Smooth muscle cell (in vitro differentiated cells): ENCODE results near the gene MBOAT1. TPM values are rescaled to one million over a fixed set of nuclear protein-coding genes. Genes with fewer than 3 reads are reported as not detected.

Experiments
- DNase-seq: peaks from one replicate; lab custom pipeline; 2025; ENCODE audit not compliant: unreplicated experiment; lab: John Stamatoyannopoulos, UW
- H2AFZ ChIP-seq: fragments of 200-600 bp; sonication (generic); 2 replicates; pipeline ENCODE4 v1.6.0; 2016; ENCODE audit warnings: antibody characterized with exemption, low read depth, mild to moderate bottlenecking
- H3F3A ChIP-seq: fragments of 200-600 bp; sonication (generic); 2 replicates; pipeline ENCODE4 v1.6.0; 2017; ENCODE audit warnings: antibody characterized with exemption, low read depth
- H3K27ac ChIP-seq: fragments of 200-600 bp; sonication (generic); 2 replicates; pipeline ENCODE4 v1.5.1; 2016; ENCODE audit warnings: low read depth, mild to moderate bottlenecking
- H3K27me3 ChIP-seq: fragments of 200-600 bp; sonication (generic); 2 replicates; pipeline ENCODE4 v1.6.1; 2016; ENCODE audit warnings: low read depth, mild to moderate bottlenecking
- H3K36me3 ChIP-seq: fragments of 200-600 bp; sonication (generic); 2 replicates; pipeline ENCODE4 v1.5.1; 2016; ENCODE audit warnings: low read depth
- H3K4me1 ChIP-seq: fragments of 200-600 bp; sonication (generic); 2 replicates; pipeline ENCODE4 v1.5.1; 2016; ENCODE audit warnings: low read depth
- H3K4me2 ChIP-seq: fragments of 200-600 bp; sonication (generic); 2 replicates; pipeline ENCODE4 v1.6.0; 2016; ENCODE audit warnings: mild to moderate bottlenecking
- H3K4me3 ChIP-seq: fragments of 200-600 bp; sonication (generic); 2 replicates; pipeline ENCODE4 v1.5.1; 2016; ENCODE audit warnings: mild to moderate bottlenecking
- H3K79me2 ChIP-seq: fragments of 200-600 bp; sonication (generic); 2 replicates; pipeline ENCODE4 v1.6.0; 2016; ENCODE audit warnings: low read depth, mild to moderate bottlenecking
- H3K9ac ChIP-seq: fragments of 200-600 bp; sonication (generic); 2 replicates; pipeline ENCODE4 v1.6.0; 2016; ENCODE audit warnings: low read depth
- H3K9me3 ChIP-seq: fragments of 200-600 bp; sonication (generic); replicated peaks from 2 replicates; pipeline ENCODE4 v1.5.1; 2016; ENCODE audit warnings: low read depth
- H4K20me1 ChIP-seq: fragments of 200-600 bp; sonication (generic); 2 replicates; pipeline ENCODE4 v1.6.0; 2016; ENCODE audit warnings: low read depth
- CTCF ChIP-seq: fragments of 200-600 bp; sonication (generic); IDR thresholded peaks from 2 replicates; pipeline ENCODE4 v1.5.1; 2017; ENCODE audit warnings: borderline replicate concordance, mild to moderate bottlenecking, antibody characterized with exemption; ENCODE audit not compliant: insufficient read depth, poor library complexity, severe bottlenecking
- WGBS: methylation state at CpG from one replicate; pipeline ENCODE4 v1.1.7; 2016; ENCODE audit warnings: low lambda C conversion rate; 5-methylcytosine and 5-hydroxymethylcytosine counted together
- polyA plus RNA-seq: library from polyadenylated mRNA; unstranded; fragments of >200 nt; fragmentation: Nextera tagmentation; extraction: Ambion mirVana; gene quantifications from 2 replicates; pipeline ENCODE4 v1.2.1, GENCODE V29; 2016
- total RNA-seq: library from RNA; depleted of rRNA; stranded (reverse); fragments of >200 nt; gene quantifications from 2 replicates; pipeline ENCODE4 v1.2.3, GENCODE V29; 2014

The MBOAT1 gene
- total and polyA plus RNA-seq, 2 experiments from 2014 or later: 0.73 to 2.5 TPM

- no peak overlapping the region for H3K27ac ChIP-seq
- no peaks in the 10 kb centered on the region for H3K27me3 ChIP-seq
- no peak for TF ChIP-seq CTCF
- DNase-seq: no peak
- H3K4me3 ChIP-seq: no peak overlapping the region
- H3K9ac ChIP-seq: no peak overlapping the region
- WGBS: 96% methylated on average over 5 of the region's 5 CpGs
- H3K9me3 ChIP-seq: no peaks in the 10 kb centered on the region
- no peaks in the 10 kb centered on the region for H4K20me1 ChIP-seq
- H3K4me1 ChIP-seq: no peaks in the 10 kb centered on the region
- H2AFZ ChIP-seq: no peak overlapping the region
- no peaks in the 10 kb centered on the region for H3K79me2 ChIP-seq
- no peak overlapping the region for H3K4me2 ChIP-seq
- no peaks in the 10 kb centered on the region for H3K36me3 ChIP-seq
- H3F3A ChIP-seq: no peaks in the 10 kb centered on the region
These were observed 113.1 kb downstream of the MBOAT1 start for GRCh38 chr6:20099156-20099555.

- peaks cover 5% of the 10 kb centered on the region for H3K4me1 ChIP-seq
- no peak overlapping the region for H3K27ac ChIP-seq
- H3K4me2 ChIP-seq: no peak overlapping the region
- H3K79me2 ChIP-seq: no peaks in the 10 kb centered on the region
- no peak for TF ChIP-seq CTCF
- no peaks in the 10 kb centered on the region for H3K36me3 ChIP-seq
- no peaks in the 10 kb centered on the region for H4K20me1 ChIP-seq
- H3K9ac ChIP-seq: no peak overlapping the region
- H3K27me3 ChIP-seq: no peaks in the 10 kb centered on the region
- H2AFZ ChIP-seq: no peak overlapping the region
- DNase-seq: no peak
- no peaks in the 10 kb centered on the region for H3F3A ChIP-seq
- H3K4me3 ChIP-seq: no peak overlapping the region
- H3K9me3 ChIP-seq: no peaks in the 10 kb centered on the region
- WGBS: 91% methylated on average over 6 of the region's 6 CpGs
These were observed 113.9 kb downstream of the MBOAT1 start for GRCh38 chr6:20098267-20098876.

GRCh38 chr6:20096536-20096935 lies 115.7 kb downstream of the MBOAT1 start:
- Histone ChIP-seq H3K4me3 (no peak overlapping the region), H3K36me3 (no peaks in the 10 kb centered on the region), H3K9me3 (no peaks in the 10 kb centered on the region), H2AFZ (no peak overlapping the region), H3F3A (no peaks in the 10 kb centered on the region), H3K79me2 (no peaks in the 10 kb centered on the region), H3K4me1 (peaks cover 8% of the 10 kb centered on the region), H3K27me3 (no peaks in the 10 kb centered on the region), H3K9ac (no peak overlapping the region), H3K4me2 (no peak overlapping the region), H3K27ac (no peak overlapping the region), H4K20me1 (no peaks in the 10 kb centered on the region)
- no peak for DNase-seq
- 98% methylated on average over 6 of the region's 6 CpGs for WGBS
- TF ChIP-seq CTCF: no peak

GRCh38 chr6:20095436-20095835 lies 116.8 kb downstream of the MBOAT1 start:
- peaks cover 8% of the 10 kb centered on the region for H3K4me1 ChIP-seq
- no peaks in the 10 kb centered on the region for H3F3A ChIP-seq
- H3K27ac ChIP-seq: no peak overlapping the region
- H3K4me2 ChIP-seq: no peak overlapping the region
- no peaks in the 10 kb centered on the region for H4K20me1 ChIP-seq
- DNase-seq: no peak
- no peaks in the 10 kb centered on the region for H3K27me3 ChIP-seq
- no peak overlapping the region for H3K4me3 ChIP-seq
- WGBS: 93% methylated on average over 6 of the region's 6 CpGs
- H3K79me2 ChIP-seq: no peaks in the 10 kb centered on the region
- TF ChIP-seq CTCF: no peak
- H3K9me3 ChIP-seq: no peaks in the 10 kb centered on the region
- H3K9ac ChIP-seq: no peak overlapping the region
- H3K36me3 ChIP-seq: no peaks in the 10 kb centered on the region
- H2AFZ ChIP-seq: no peak overlapping the region
